A549 (cell line): ENCODE data around the gene INPP4B. TPM values are rescaled to one million over a fixed set of nuclear protein-coding genes. Genes with fewer than 3 reads are reported as not detected.

Experiments
- ATAC-seq, 2 experiments: fragments of 200-7000 bp in 1 of 2; fragments of >200 bp in 1 of 2; cut with Nextera tagmentation in 1 of 2; cut with Tn5 transposase in 1 of 2; 3 replicates each; pipeline versions ENCODE4 v1.8.0 to v1.9.1; 2018 to 2020; ENCODE audit warnings: mild to moderate bottlenecking in 1 of 2, moderate library complexity in 1 of 2
- CTCF ChIA-PET: fragments of 300-600 bp; sonication (Branson Sonifier 250); formaldehyde crosslinking; extraction: SDS; loops from one replicate; lab custom pipeline; 2021; ENCODE audit warnings: antibody characterized with exemption, inconsistent platforms; lab: Yijun Ruan, JAX
- POLR2A ChIA-PET: fragments of 350-600 bp; formaldehyde crosslinking; extraction: SDS; loops from one replicate; lab custom pipeline; 2021; ENCODE audit warnings: antibody characterized with exemption, inconsistent platforms; lab: Yijun Ruan, JAX
- DNase-seq, 2 experiments: peaks; one replicate each; pipeline versions ENCODE4 v3.0.0 to v3.0.0-alpha.2; 2011 to 2016; ENCODE audit warnings: low read depth in 1 of 2, low spot score in 1 of 2
- FAIRE-seq: peaks from 2 replicates; lab custom pipeline; 2011; peaks lifted over from hg19 to GRCh38; lab: Jason Lieb, UNC
- H3K27ac ChIP-seq, 2 experiments: fragments of >200 bp; sonication (Bioruptor Twin); formaldehyde crosslinking; 3 replicates each; pipeline ENCODE4 v1.5.1; 2016 to 2017
- H3K4me1 ChIP-seq: fragments of >200 bp; sonication (Bioruptor Twin); formaldehyde crosslinking; 3 replicates; pipeline ENCODE4 v1.6.1; 2016
- H3K4me2 ChIP-seq: fragments of >200 bp; sonication (Bioruptor Twin); formaldehyde crosslinking; 3 replicates; pipeline ENCODE4 v1.6.1; 2016
- H3K4me3 ChIP-seq: fragments of >200 bp; sonication (Bioruptor Twin); formaldehyde crosslinking; 3 replicates; pipeline ENCODE4 v1.5.1; 2016
- H3K9me3 ChIP-seq: fragments of >200 bp; sonication (Bioruptor Twin); formaldehyde crosslinking; 3 replicates; pipeline ENCODE4 v1.6.1; 2016
- BCL3 ChIP-seq: fragments of >200 bp; sonication (Bioruptor Twin); formaldehyde crosslinking; IDR thresholded peaks from 3 replicates; pipeline ENCODE4 v1.6.1; 2016
- CBX8 ChIP-seq: fragments of 200-600 bp; sonication (generic); IDR thresholded peaks from 2 replicates; pipeline ENCODE4 v1.6.1; 2016
- CHD2 ChIP-seq: fragments of 150-350 bp; IDR thresholded peaks from 2 replicates; pipeline ENCODE4 v1.6.1; 2014; ENCODE audit warnings: low read length; ENCODE audit not compliant: partially characterized antibody
- CTCF ChIP-seq: fragments of >200 bp; sonication (Bioruptor Twin); formaldehyde crosslinking; IDR thresholded peaks from 3 replicates; pipeline ENCODE4 v1.5.1; 2016
- EP300 ChIP-seq, 2 experiments: fragments of >200 bp; sonication (Bioruptor Twin); formaldehyde crosslinking; IDR thresholded peaks; 2 replicates in 1 of 2; 3 replicates in 1 of 2; pipeline ENCODE4 v1.6.1; 2016 to 2017
- FOXS1 ChIP-seq: fragments of 250-450 bp; sonication (Bioruptor Pico); IDR thresholded peaks from 2 replicates; pipeline ENCODE4 v1.5.0; 2020; ENCODE audit warnings: mild to moderate bottlenecking, moderate library complexity
- JUNB ChIP-seq: fragments of >200 bp; sonication (Bioruptor Twin); formaldehyde crosslinking; IDR thresholded peaks from 2 replicates; pipeline ENCODE4 v1.6.1; 2016
- MAX ChIP-seq: IDR thresholded peaks from 2 replicates; pipeline ENCODE4 v1.6.1; 2012
- MAZ ChIP-seq: fragments of 150-350 bp; IDR thresholded peaks from 2 replicates; pipeline ENCODE4 v1.6.1; 2014; ENCODE audit warnings: antibody characterized with exemption, low read depth, low read length, borderline replicate concordance
- RAD21 ChIP-seq, 2 experiments: fragments of >200 bp in 1 of 2; sonication (Bioruptor Twin) in 1 of 2; formaldehyde crosslinking in 1 of 2; IDR thresholded peaks in 1 of 2; conservative IDR thresholded peaks in 1 of 2; 2 replicates in 1 of 2; 3 replicates in 1 of 2; pipeline ENCODE4 v1.6.1; 2012 to 2018; ENCODE audit warnings: inconsistent platforms in 1 of 2
- REST ChIP-seq: fragments of 200-600 bp; sonication (generic); IDR thresholded peaks from 2 replicates; pipeline ENCODE4 v1.6.1; 2016; ENCODE audit warnings: antibody characterized with exemption, mild to moderate bottlenecking, moderate library complexity
- RNF2 ChIP-seq: fragments of 200-600 bp; sonication (generic); IDR thresholded peaks from 2 replicates; pipeline ENCODE4 v1.6.1; 2016; ENCODE audit warnings: low read depth, mild to moderate bottlenecking, antibody characterized with exemption, moderate library complexity, borderline replicate concordance
- SMC3 ChIP-seq: fragments of >200 bp; sonication (Bioruptor Twin); formaldehyde crosslinking; IDR thresholded peaks from 3 replicates; pipeline ENCODE4 v1.6.1; 2018; ENCODE audit warnings: inconsistent platforms
- USF2 ChIP-seq: fragments of 450-650 bp; IDR thresholded peaks from 2 replicates; pipeline ENCODE4 v1.6.1; 2014; ENCODE audit warnings: antibody characterized with exemption
- WGBS: methylation state at CpG from one replicate; pipeline ENCODE4 v1.1.6; 2017; ENCODE audit errors: missing lambda C conversion rate; 5-methylcytosine and 5-hydroxymethylcytosine counted together
- polyA plus RNA-seq, 4 experiments: library from polyadenylated mRNA; depleted of rRNA in 3 of 4; stranded (reverse); fragments of >200 nt; fragmentation: RNase III in 1 of 4; extraction: RNeasy Plus Mini Kit Qiagen cat#74134 plus additional on column Dnase treatment in 1 of 4; gene quantifications; 2 replicates in 3 of 4; 3 replicates in 1 of 4; pipeline ENCODE4 v1.2.3, GENCODE V29; 2011 to 2017

The INPP4B gene
- polyA plus RNA-seq, 2 of the 4 experiments (the other 2 are of a cell fraction): 7.2 to 14.9 TPM

- Histone ChIP-seq H3K4me3 (peak overlapping the region; percentile 45), H3K4me1 (peaks cover 55% of the 10 kb centered on the region), H3K9me3 (no peaks in the 10 kb centered on the region)
- ChIA-PET CTCF (no interaction called here), POLR2A (interaction anchor here (0.6 to 1.1 kb wide), 4 partner anchors 26 to 210 kb away, joined by 3 to 4 read pairs (median 3); no protein-coding TSS in a partner anchor)
- TF ChIP-seq BCL3: 0 out of 3 replicates have a peak, but pooled peaks have one; percentile 55
- TF ChIP-seq USF2: peak; percentile 73
- no peak for TF ChIP-seq JUNB
- TF ChIP-seq RAD21 (conservative IDR thresholded peaks at IDR 0.05 in 1 of 2, IDR thresholded peaks at IDR 0.05 in 1 of 2): 0 out of 5 replicates have a peak, but pooled peaks of 1 of the 2 experiments have one; percentile 23
- no peak for TF ChIP-seq FOXS1 (CRISPR knock-in tag)
- TF ChIP-seq MAX: peak; percentile 51; the same call in 1 of the 2 replicates
- peak; percentile 20; the same call in 1 of the 3 replicates for TF ChIP-seq SMC3
- TF ChIP-seq, all 56 proteins: peak for 5
- WGBS: 2% methylated on average over 12 of the region's 14 CpGs
- peak overlapping the region; percentile 91 to 94 for H3K27ac ChIP-seq
- peak; percentile 64 to 67 for ATAC-seq
- DNase-seq: peak; percentile 9 to 73
- no peak for FAIRE-seq
- peak overlapping the region; percentile 96 for H3K4me2 ChIP-seq
Observed at GRCh38 chr4:142405021-142405694, 440.9 kb downstream of the INPP4B start.

GRCh38 chr4:142404191-142404611 is 441.9 kb downstream of the INPP4B start:
- peak overlapping the region; percentile 45 for H3K4me3 ChIP-seq
- ChIA-PET CTCF (no interaction called here), POLR2A (interaction anchor here (0.6 kb wide), 1 partner anchor 71 kb away, joined by 4 read pairs; no protein-coding TSS in a partner anchor)
- H3K4me1 ChIP-seq: peaks cover 55% of the 10 kb centered on the region
- H3K9me3 ChIP-seq: no peaks in the 10 kb centered on the region
- DNase-seq (peak; percentile 20 to 54), ATAC-seq (peak in 1 of 2 experiments; percentile 46; a peak in 2 of 6 replicates), FAIRE-seq (no peak)
- 3% methylated on average over 3 of the region's 3 CpGs for WGBS
- TF ChIP-seq CHD2: no peak
- TF ChIP-seq MAZ: no peak
- H3K4me2 ChIP-seq: peak overlapping the region; percentile 96
- H3K27ac ChIP-seq: peak overlapping the region; percentile 76 to 91

GRCh38 chr4:142402900-142403299 is 443.2 kb downstream of the INPP4B start:
- WGBS: 78% methylated on average over 2 of the region's 2 CpGs
- peaks cover 43% of the 10 kb centered on the region for H3K4me1 ChIP-seq
- CTCF ChIA-PET: no interaction called here
- POLR2A ChIA-PET: no interaction called here
- H3K4me3 ChIP-seq: no peak overlapping the region
- TF ChIP-seq REST (no peak), MAZ (no peak), CBX8 (no peak), EP300 (IDR thresholded peaks at IDR 0.05) (no peak), CTCF (no peak), USF2 (no peak), RNF2 (no peak)
- TF ChIP-seq, all 56 proteins: peak for 0
- peak overlapping the region; percentile 96 for H3K4me2 ChIP-seq
- ATAC-seq (no peak), DNase-seq (peak in 1 of 2 experiments; percentile 7), FAIRE-seq (no peak)
- peak overlapping the region; percentile 61 to 91; a peak in 4 of 6 replicates for H3K27ac ChIP-seq
- no peaks in the 10 kb centered on the region for H3K9me3 ChIP-seq
